Ascending aorta (tissue), 2 donors: ENCODE data around the gene GLI1. TPM values are rescaled to one million over a fixed set of nuclear protein-coding genes. Genes with fewer than 3 reads are reported as not detected.

Experiments
- DNase-seq, 2 donors: peaks; one replicate each; pipeline ENCODE4 v3.0.0-alpha.2; 2019; ENCODE audit warnings: low spot score in 2 of 2
- H3K27ac ChIP-seq, 2 donors: fragments of 200-600 bp; sonication (generic); one replicate each; pipeline ENCODE4 v1.5.1; 2016 to 2017; ENCODE audit warnings: mild to moderate bottlenecking in 1 of 2
- H3K27me3 ChIP-seq: fragments of 200-600 bp; sonication (generic); one replicate; pipeline ENCODE4 v1.5.1; 2017
- H3K36me3 ChIP-seq, 2 donors: fragments of 200-600 bp; sonication (generic); one replicate each; pipeline ENCODE4 v1.5.1; 2016
- H3K4me1 ChIP-seq, 2 donors: fragments of 200-600 bp; sonication (generic); one replicate each; pipeline ENCODE4 v1.5.1; 2016 to 2017; ENCODE audit warnings: mild to moderate bottlenecking in 1 of 2
- H3K4me3 ChIP-seq, 2 donors: fragments of 200-600 bp; sonication (generic); one replicate each; pipeline ENCODE4 v1.5.1; 2016 to 2017; ENCODE audit warnings: mild to moderate bottlenecking in 1 of 2
- H3K9me3 ChIP-seq, 2 donors: fragments of 200-600 bp; sonication (generic); one replicate each; pipeline ENCODE4 v1.5.1; 2016
- CTCF ChIP-seq, 3 experiments: fragments of 200-600 bp in 2 of 3; fragments of 450-650 bp in 1 of 3; sonication (generic) in 2 of 3; IDR thresholded peaks; one replicate each; pipeline ENCODE4 v1.5.1; 2016 to 2019; ENCODE audit warnings: antibody characterized with exemption in 3 of 3, mild to moderate bottlenecking in 1 of 3, moderate library complexity in 1 of 3
- intact Hi-C: fragments of 100-400 bp; cut with DNase I; formaldehyde crosslinking; loops from one replicate; pipeline ENCODE4 v1.15.1; 2023
- total RNA-seq: library from RNA; depleted of rRNA; stranded (reverse); fragments of >200 nt; gene quantifications from one replicate; pipeline ENCODE4 v1.1.0, GENCODE V29; 2016

The GLI1 gene
- total RNA-seq, 1 donor from 2014 or later: 2.8 TPM

- peaks cover 11 to 13% of the 10 kb centered on the region in 2 donors for H3K4me1 ChIP-seq
- no peaks in the 10 kb centered on the region for H3K36me3 ChIP-seq
- peaks cover 7% of the 10 kb centered on the region for H3K27me3 ChIP-seq
- H3K27ac ChIP-seq: no peak overlapping the region
- no peak overlapping the region for H3K4me3 ChIP-seq
- TF ChIP-seq CTCF (IDR thresholded peaks at IDR 0.05): no peak
- no peaks in the 10 kb centered on the region for H3K9me3 ChIP-seq
- no peak for DNase-seq
- intact Hi-C loops: no loop called here
Measured at GRCh38 chr12:57473392-57473791, 13.8 kb downstream of the GLI1 start.

- Histone ChIP-seq H3K27me3 (peaks cover 7% of the 10 kb centered on the region), H3K27ac (no peak overlapping the region), H3K4me3 (no peak overlapping the region), H3K4me1 (peaks cover 11 to 13% of the 10 kb centered on the region in 2 donors), H3K9me3 (no peaks in the 10 kb centered on the region), H3K36me3 (no peaks in the 10 kb centered on the region)
- intact Hi-C loops: no loop called here
- no peak for TF ChIP-seq CTCF (IDR thresholded peaks at IDR 0.05)
- DNase-seq: no peak
Measured at GRCh38 chr12:57473886-57474285, 14.3 kb downstream of the GLI1 start.

- no peak for DNase-seq
- Histone ChIP-seq H3K36me3 (no peaks in the 10 kb centered on the region), H3K9me3 (no peaks in the 10 kb centered on the region), H3K27ac (no peak overlapping the region), H3K4me3 (no peak overlapping the region), H3K27me3 (peaks cover 7% of the 10 kb centered on the region), H3K4me1 (peaks cover 11 to 13% of the 10 kb centered on the region in 2 donors)
- TF ChIP-seq CTCF (IDR thresholded peaks at IDR 0.05): no peak
- intact Hi-C loops: no loop called here
Measured at GRCh38 chr12:57474430-57474829, 14.8 kb downstream of the GLI1 start.

- no peak for TF ChIP-seq CTCF (IDR thresholded peaks at IDR 0.05)
- Histone ChIP-seq H3K27ac (no peak overlapping the region), H3K9me3 (no peaks in the 10 kb centered on the region), H3K27me3 (peaks cover 7% of the 10 kb centered on the region), H3K4me1 (peaks cover 11 to 13% of the 10 kb centered on the region in 2 donors), H3K4me3 (peak overlapping the region in 1 of 2 donors; percentile 65), H3K36me3 (no peaks in the 10 kb centered on the region)
- intact Hi-C loops: no loop called here
- no peak for DNase-seq
Measured at GRCh38 chr12:57474862-57475261, 15.3 kb downstream of the GLI1 start.

GRCh38 chr12:57475271-57476161 lies 15.9 kb downstream of the GLI1 start:
- intact Hi-C loops: no loop called here
- Histone ChIP-seq H3K4me3 (peak overlapping the region; percentile 31 to 65), H3K27me3 (peaks cover 7% of the 10 kb centered on the region), H3K27ac (no peak overlapping the region), H3K9me3 (no peaks in the 10 kb centered on the region), H3K4me1 (peaks cover 11 to 13% of the 10 kb centered on the region in 2 donors), H3K36me3 (no peaks in the 10 kb centered on the region)
- no peak for TF ChIP-seq CTCF (IDR thresholded peaks at IDR 0.05)
- DNase-seq: no peak
